Neural crest cell (in vitro differentiated cells): ENCODE measurements around the gene IFI44. TPM values are rescaled to one million over a fixed set of nuclear protein-coding genes. Genes with fewer than 3 reads are reported as not detected.

Source experiments
- DNase-seq: peaks from one replicate; pipeline ENCODE4 v3.0.0; 2021; ENCODE audit warnings: low read depth, mixed read lengths, low spot score
- H3K27ac Mint-ChIP-seq: one replicate; pipeline ENCODE4 v1.8.0; 2021; ENCODE audit warnings: mild to moderate bottlenecking, mixed read lengths; ENCODE audit not compliant: unreplicated experiment
- H3K27me3 Mint-ChIP-seq: 2 replicates; pipeline ENCODE4 v1.8.0; 2021; ENCODE audit warnings: low read depth, mild to moderate bottlenecking, mixed read lengths
- H3K36me3 Mint-ChIP-seq: 2 replicates; pipeline ENCODE4 v1.8.0; 2021; ENCODE audit warnings: low read depth, mild to moderate bottlenecking, mixed read lengths
- H3K4me1 Mint-ChIP-seq: 2 replicates; pipeline ENCODE4 v1.8.0; 2021; ENCODE audit warnings: mixed read lengths
- H3K4me3 Mint-ChIP-seq: one replicate; pipeline ENCODE4 v1.8.0; 2021; ENCODE audit warnings: mild to moderate bottlenecking, mixed read lengths
- H3K9me3 Mint-ChIP-seq: 2 replicates; pipeline ENCODE4 v1.8.0; 2021; ENCODE audit warnings: mixed read lengths
- CTCF ChIP-seq: fragments of 200-600 bp; sonication (generic); conservative IDR thresholded peaks from 2 replicates; pipeline ENCODE4 v1.5.0; 2021; ENCODE audit warnings: antibody characterized with exemption, mild to moderate bottlenecking
- total RNA-seq: library from RNA; stranded (reverse); gene quantifications from 2 replicates; pipeline ENCODE4 v1.2.1, GENCODE V29; 2021

IFI44 gene
- total RNA-seq, 1 donor from 2014 or later, result 0.47 TPM

- Mint-ChIP-seq H3K36me3 (no peaks in the 10 kb centered on the region), H3K4me1 (peaks cover 18% of the 10 kb centered on the region), H3K4me3 (no peak overlapping the region), H3K9me3 (no peaks in the 10 kb centered on the region), H3K27me3 (no peaks in the 10 kb centered on the region), H3K27ac (no peak overlapping the region)
- no peak for TF ChIP-seq CTCF
- DNase-seq, result no peak
Observed at GRCh38 chr1:78713297-78713696, 63.7 kb downstream of the IFI44 start.

Other genes starting within 250 kb of the IFI44 start
- 0.07 and 0.32 TPM in 2 replicates for gene PTGFR, start 158.9 kb upstream of the IFI44 start, total RNA-seq
- gene IFI44L, start 29.4 kb upstream of the IFI44 start, total RNA-seq, result 0.05 TPM in 1 of 2 replicates, not detected in the other